NCI-H446 (cell line): ENCODE data around the gene SRSF7.

Experiments
- DNase-seq, 2 experiments: peaks; one replicate each; lab custom pipeline; 2025; lab: John Stamatoyannopoulos, UW

SRSF7 gene

DNA sequence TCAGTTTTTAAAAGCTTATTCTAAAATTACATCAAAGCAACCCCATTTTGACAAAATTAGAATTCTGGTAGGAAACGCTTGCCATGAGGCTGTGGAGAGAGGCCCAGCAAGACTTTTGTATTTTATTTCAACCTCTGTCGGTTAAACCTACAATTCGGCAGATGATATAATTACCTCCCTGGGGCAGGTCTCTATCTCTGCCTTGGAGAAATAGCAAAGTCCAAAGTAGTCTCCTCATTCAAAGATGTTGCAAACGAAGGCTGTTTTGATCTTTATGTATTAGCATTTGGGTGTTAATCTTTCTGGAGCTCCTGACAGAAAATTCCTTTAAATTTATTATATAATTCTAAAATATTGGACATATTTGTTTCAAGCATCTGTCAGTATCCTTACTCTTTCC lies 49.6 kb downstream of the SRSF7 start:
- no peak for DNase-seq

GRCh38 chr2:38700881-38701458 lies 50.2 kb downstream of the SRSF7 start:
- no peak for DNase-seq

GRCh38 chr2:38700113-38700785 lies 50.9 kb downstream of the SRSF7 start:
- no peak for DNase-seq

DNA sequence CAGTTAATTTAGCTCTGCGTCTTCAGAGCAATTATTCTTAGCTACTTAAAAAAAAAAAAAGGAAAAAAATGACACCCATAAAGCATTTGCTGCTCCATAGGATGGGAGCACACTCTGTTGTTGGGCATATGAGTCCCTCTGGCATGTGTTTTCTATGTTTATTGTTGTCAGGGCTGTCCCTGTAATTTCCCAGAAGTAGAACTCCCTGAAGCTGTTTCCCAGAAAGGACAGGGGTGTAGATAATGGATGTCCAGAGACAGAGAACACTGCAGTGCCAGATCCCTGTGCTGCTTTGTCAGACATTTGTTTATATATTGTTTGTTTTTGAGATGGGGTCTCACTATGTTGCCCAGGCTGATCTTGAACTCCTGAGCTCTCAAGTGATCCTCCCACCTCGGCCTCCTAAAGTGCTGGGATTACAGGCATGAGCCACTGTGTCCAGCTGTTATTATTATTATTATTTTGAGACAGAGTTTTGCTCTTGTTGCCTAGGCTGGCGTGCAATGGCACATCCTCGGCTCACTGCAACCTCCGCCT lies 52.6 kb downstream of the SRSF7 start:
- no peak for DNase-seq

- DNase-seq, result no peak
Observed at GRCh38 chr2:38697116-38697840, 53.9 kb downstream of the SRSF7 start.
